Lung (tissue), 12 donors: ENCODE data around the gene CTSZ. TPM values are rescaled to one million over a fixed set of nuclear protein-coding genes. Genes with fewer than 3 reads are reported as not detected.

Source experiments
- ATAC-seq: fragments of 200-7000 bp; cut with Tn5 transposase; one replicate; pipeline ENCODE4 v1.9.1; 2020; ENCODE audit warnings: moderate number of reproducible peaks; ENCODE audit not compliant: insufficient read depth, low FRiP score
- DNase-seq, 3 donors: peaks; one replicate each; pipeline ENCODE4 v3.0.0-alpha.2; 2013 to 2017
- H3K27ac ChIP-seq, 2 donors: one replicate each; pipeline ENCODE4 v1.5.1; 2013; ENCODE audit warnings: mild to moderate bottlenecking in 2 of 2, moderate library complexity in 2 of 2, control low read depth in 1 of 2, inconsistent platforms in 1 of 2, low read depth in 1 of 2, low read length in 1 of 2
- H3K27me3 ChIP-seq, 3 donors: one replicate each; pipeline ENCODE4 v1.5.1; 2013; ENCODE audit warnings: low read length in 2 of 3; ENCODE audit not compliant: control insufficient read depth in 3 of 3, insufficient read depth in 3 of 3
- H3K36me3 ChIP-seq, 4 donors: one replicate each; pipeline ENCODE4 v1.5.1; 2013; ENCODE audit warnings: low read length in 4 of 4, mild to moderate bottlenecking in 1 of 4, moderate library complexity in 1 of 4; ENCODE audit not compliant: control insufficient read depth in 4 of 4, insufficient read depth in 4 of 4
- H3K4me1 ChIP-seq, 5 donors: one replicate each; pipeline ENCODE4 v1.5.1; 2013; ENCODE audit warnings: low read length in 5 of 5, mild to moderate bottlenecking in 2 of 5, moderate library complexity in 1 of 5; ENCODE audit not compliant: control insufficient read depth in 5 of 5, insufficient read depth in 5 of 5
- H3K4me3 ChIP-seq: one replicate; pipeline ENCODE4 v1.5.1; 2013; ENCODE audit warnings: mild to moderate bottlenecking, control low read depth, moderate library complexity
- H3K9ac ChIP-seq, 2 donors: one replicate each; pipeline ENCODE4 v1.5.1; 2013; ENCODE audit warnings: low read length in 2 of 2, control low read depth in 1 of 2; ENCODE audit not compliant: insufficient read depth in 1 of 2
- H3K9me3 ChIP-seq, 4 donors: one replicate each; pipeline ENCODE4 v1.5.1; 2013; ENCODE audit warnings: low read length in 3 of 4, mild to moderate bottlenecking in 1 of 4, moderate library complexity in 1 of 4; ENCODE audit not compliant: control insufficient read depth in 4 of 4, insufficient read depth in 3 of 4
- WGBS, 2 donors: extraction: QIAGEN DNeasy Blood & Tissue Kit; methylation state at CpG; one replicate each; pipeline ENCODE4 v1.1.7; 2013; 5-methylcytosine and 5-hydroxymethylcytosine counted together
- polyA plus RNA-seq, 2 donors: library from polyadenylated mRNA; stranded (reverse); fragments of 200-250 nt; gene quantifications; one replicate each; pipeline ENCODE4 v1.2.1, GENCODE V29; 2013
- total RNA-seq, 2 donors: library from RNA; depleted of rRNA in 1 of 2; stranded (reverse); fragments of >200 nt in 1 of 2; gene quantifications; one replicate each; pipeline ENCODE4 v1.2.1, GENCODE V29; 2014 to 2021
- TF ChIP-seq, protein P1 (sequence below): IDR thresholded peaks from 2 replicates; pipeline ENCODE4 v1.5.1; 2012; ENCODE audit warnings: mild to moderate bottlenecking; ENCODE audit errors: control extremely low read depth, extremely low read depth
- donor health status: control.
- donor health status: control.
- donor health status: Bipolar disorder and iron deficiency.
- donor health status: healthy.
- donor health status: DM: yes; HTN: yes; CAD: no.

CTSZ gene
- total and polyA plus RNA-seq, 4 donors, result 105 to 558 (median 291) TPM

- no peak overlapping the region for H3K27ac ChIP-seq
- no peak overlapping the region for H3K9ac ChIP-seq
- no peaks in the 10 kb centered on the region for H3K9me3 ChIP-seq
- peaks cover 0 to 2% (median 0%) of the 10 kb centered on the region in 5 donors for H3K4me1 ChIP-seq
- no peak overlapping the region for H3K4me3 ChIP-seq
- no peak for ATAC-seq
- no peak for DNase-seq
- no peaks in the 10 kb centered on the region for H3K27me3 ChIP-seq
- WGBS, 2 donors, result 90 to 97% methylated on average over 10 of the region's 10 CpGs
- peaks cover 13 to 64% (median 51%) of the 10 kb centered on the region in 4 donors for H3K36me3 ChIP-seq
- TF ChIP-seq, protein P1, sequence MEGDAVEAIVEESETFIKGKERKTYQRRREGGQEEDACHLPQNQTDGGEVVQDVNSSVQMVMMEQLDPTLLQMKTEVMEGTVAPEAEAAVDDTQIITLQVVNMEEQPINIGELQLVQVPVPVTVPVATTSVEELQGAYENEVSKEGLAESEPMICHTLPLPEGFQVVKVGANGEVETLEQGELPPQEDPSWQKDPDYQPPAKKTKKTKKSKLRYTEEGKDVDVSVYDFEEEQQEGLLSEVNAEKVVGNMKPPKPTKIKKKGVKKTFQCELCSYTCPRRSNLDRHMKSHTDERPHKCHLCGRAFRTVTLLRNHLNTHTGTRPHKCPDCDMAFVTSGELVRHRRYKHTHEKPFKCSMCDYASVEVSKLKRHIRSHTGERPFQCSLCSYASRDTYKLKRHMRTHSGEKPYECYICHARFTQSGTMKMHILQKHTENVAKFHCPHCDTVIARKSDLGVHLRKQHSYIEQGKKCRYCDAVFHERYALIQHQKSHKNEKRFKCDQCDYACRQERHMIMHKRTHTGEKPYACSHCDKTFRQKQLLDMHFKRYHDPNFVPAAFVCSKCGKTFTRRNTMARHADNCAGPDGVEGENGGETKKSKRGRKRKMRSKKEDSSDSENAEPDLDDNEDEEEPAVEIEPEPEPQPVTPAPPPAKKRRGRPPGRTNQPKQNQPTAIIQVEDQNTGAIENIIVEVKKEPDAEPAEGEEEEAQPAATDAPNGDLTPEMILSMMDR, result no peak
Measured at GRCh38 chr20:58989196-58989595, 17.9 kb downstream of the CTSZ start.

GRCh38 chr20:58988565-58988882 is 18.5 kb downstream of the CTSZ start:
- peaks cover 0 to 6% (median 0%) of the 10 kb centered on the region in 5 donors for H3K4me1 ChIP-seq
- no peak overlapping the region for H3K4me3 ChIP-seq
- H3K27ac ChIP-seq, result no peak overlapping the region
- WGBS, 2 donors, result 88 to 93% methylated on average over 6 of the region's 6 CpGs
- TF ChIP-seq, protein P1, result no peak
- H3K36me3 ChIP-seq, result peaks cover 13 to 59% (median 45%) of the 10 kb centered on the region in 4 donors
- ATAC-seq, result no peak
- DNase-seq, result no peak
- no peaks in the 10 kb centered on the region for H3K27me3 ChIP-seq
- no peaks in the 10 kb centered on the region for H3K9me3 ChIP-seq
- no peak overlapping the region for H3K9ac ChIP-seq

DNA sequence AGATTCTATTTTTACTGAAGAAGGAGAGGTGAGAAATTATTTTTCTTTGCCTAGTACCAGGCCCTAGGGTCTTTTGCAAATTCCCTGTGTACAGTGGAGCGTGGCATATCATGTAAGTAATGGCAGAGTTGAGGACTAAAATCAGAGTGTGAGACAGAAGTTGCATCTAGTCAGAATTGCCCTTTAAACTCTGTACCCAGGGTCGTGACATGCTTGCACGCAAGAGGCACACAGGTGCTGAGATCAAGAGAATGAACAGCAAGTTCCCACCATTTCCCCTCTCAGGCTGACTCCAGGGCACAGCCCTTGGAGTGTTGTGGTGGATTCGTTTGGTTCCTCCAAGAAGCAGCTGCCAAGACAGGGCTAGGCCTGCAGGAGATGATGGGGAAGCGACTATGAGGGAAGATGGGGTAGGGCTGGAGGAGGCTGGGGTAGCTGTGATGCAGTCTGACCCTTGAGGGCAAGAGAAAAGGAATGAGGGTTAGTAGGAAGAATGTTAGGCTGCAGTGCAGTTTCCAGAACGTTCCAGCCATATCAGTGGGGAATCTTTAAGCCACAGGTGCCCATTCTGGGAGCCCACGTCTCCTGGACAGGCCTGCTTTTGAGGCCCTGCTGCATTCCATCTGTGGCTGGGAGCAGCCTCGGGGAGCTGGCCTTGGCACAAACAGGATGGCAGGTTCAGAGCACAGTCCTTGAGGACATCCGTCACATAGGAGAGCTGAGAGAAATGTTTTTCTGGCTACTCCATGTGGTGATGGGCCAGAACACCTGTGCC is 19.1 kb downstream of the CTSZ start:
- Histone ChIP-seq H3K36me3 (peaks cover 13 to 58% (median 40%) of the 10 kb centered on the region in 4 donors), H3K9me3 (no peaks in the 10 kb centered on the region), H3K4me3 (no peak overlapping the region), H3K4me1 (peaks cover 0 to 6% (median 0%) of the 10 kb centered on the region in 5 donors), H3K9ac (no peak overlapping the region), H3K27ac (no peak overlapping the region), H3K27me3 (no peaks in the 10 kb centered on the region)
- WGBS, 2 donors, result 91 to 94% methylated on average over 9 of the region's 9 CpGs
- no peak for ATAC-seq
- DNase-seq, result no peak
- TF ChIP-seq, protein P1, result no peak
